NCI-H1092 (cell line): ENCODE results near the gene OR7A17.

Experiments
- DNase-seq: peaks from one replicate; lab custom pipeline; 2025; lab: John Stamatoyannopoulos, UW

The OR7A17 gene

GRCh38 chr19:14886032-14886431 lies at the start of gene OR7A17:
OR7A17 (minus strand) TSS chr19:14886132; CDS start chr19:14881355, 4,777 bp downstream.
- DNase-seq: no peak

- no peak for DNase-seq
Observed at GRCh38 chr19:14933506-14933905, 47.6 kb upstream of the OR7A17 start.

- no peak for DNase-seq
Observed at GRCh38 chr19:14916848-14917247, 30.9 kb upstream of the OR7A17 start.

GRCh38 chr19:14915116-14915515 lies 29.2 kb upstream of the OR7A17 start:
- no peak for DNase-seq

GRCh38 chr19:14906711-14907110 lies 20.8 kb upstream of the OR7A17 start:
- no peak for DNase-seq

GRCh38 chr19:14901675-14902260 lies 15.8 kb upstream of the OR7A17 start:
- DNase-seq: no peak

GRCh38 chr19:14890643-14891379 lies 4.9 kb upstream of the OR7A17 start:
- DNase-seq: no peak

GRCh38 chr19:14889994-14890642 lies 4.2 kb upstream of the OR7A17 start:
- no peak for DNase-seq

- DNase-seq: no peak
Observed at GRCh38 chr19:14871619-14872230, 14.2 kb downstream of the OR7A17 start.

GRCh38 chr19:14868497-14868896 lies 17.4 kb downstream of the OR7A17 start:
- no peak for DNase-seq

GRCh38 chr19:14848822-14849221 lies 37.1 kb downstream of the OR7A17 start, which contains the start of gene OR7A10:
OR7A10 (minus strand) TSS chr19:14848922; CDS start chr19:14841877, 7,045 bp downstream.
- DNase-seq: no peak

GRCh38 chr19:14843578-14843977 lies 42.4 kb downstream of the OR7A17 start:
- DNase-seq: no peak

GRCh38 chr19:14843169-14843568 lies 42.8 kb downstream of the OR7A17 start:
- no peak for DNase-seq

GRCh38 chr19:14840206-14840605 lies 45.7 kb downstream of the OR7A17 start:
- no peak for DNase-seq

- no peak for DNase-seq
Observed at GRCh38 chr19:14837391-14837790, 48.5 kb downstream of the OR7A17 start.

GRCh38 chr19:14835011-14835410 lies 50.9 kb downstream of the OR7A17 start, which contains the start of the genes OR7A5 and OR7C1:
OR7A5 (minus strand) TSS chr19:14835185; CDS start chr19:14828241, 6,944 bp downstream.
OR7C1 (minus strand) TSS chr19:14835185; CDS start chr19:14800136, 35,049 bp downstream.
- no peak for DNase-seq

GRCh38 chr19:14830702-14831101 lies 55.2 kb downstream of the OR7A17 start:
- no peak for DNase-seq
